NCI-H2081 treated with DMSO at 0.1 percent for 48 hours (cell line): ENCODE results near the gene SMIM41.

Experiments
- DNase-seq: peaks from one replicate; lab custom pipeline; 2025; lab: John Stamatoyannopoulos, UW

The SMIM41 gene

DNA sequence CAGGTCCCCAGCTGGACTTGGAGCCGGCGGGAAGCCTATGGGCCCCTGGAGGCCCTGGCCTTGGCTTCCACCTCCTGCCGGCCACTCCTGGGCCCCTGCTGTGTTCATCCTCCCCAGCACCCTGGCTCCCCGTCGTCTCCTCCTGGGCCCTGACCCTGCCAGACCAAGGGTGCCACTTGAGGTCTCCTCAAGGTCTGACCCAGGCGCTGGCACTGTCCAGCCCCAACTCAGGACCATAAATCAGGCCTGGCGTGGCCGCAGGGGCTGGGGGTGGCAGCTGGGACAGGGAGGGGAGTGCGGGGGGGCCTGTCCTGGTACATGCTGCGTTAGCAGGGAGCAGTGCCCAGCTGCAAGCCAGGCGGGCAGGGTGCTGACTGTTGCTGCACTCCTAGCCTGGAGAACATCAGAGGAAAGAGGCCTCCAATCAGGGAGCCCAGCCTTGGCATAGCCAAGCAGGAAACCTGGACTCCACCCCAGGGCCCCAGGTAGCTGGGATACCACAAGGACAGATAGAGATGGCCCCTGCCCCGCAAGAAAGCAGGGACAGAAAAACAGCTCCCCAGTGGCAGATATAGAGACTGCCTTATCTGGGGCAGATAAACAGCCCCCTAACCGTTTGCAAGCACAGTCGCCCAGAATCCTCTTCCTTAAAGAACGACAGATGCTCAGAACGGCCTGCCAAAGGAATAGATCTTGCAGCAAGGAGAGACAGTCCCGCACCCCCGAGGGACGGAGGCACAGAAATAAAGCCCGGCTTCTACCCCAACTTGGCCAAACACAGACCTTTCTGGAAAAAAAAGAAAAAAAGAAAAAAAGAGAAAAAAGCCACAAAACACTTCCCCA, 16.2 kb upstream of the SMIM41 start:
- DNase-seq, result no peak

DNA sequence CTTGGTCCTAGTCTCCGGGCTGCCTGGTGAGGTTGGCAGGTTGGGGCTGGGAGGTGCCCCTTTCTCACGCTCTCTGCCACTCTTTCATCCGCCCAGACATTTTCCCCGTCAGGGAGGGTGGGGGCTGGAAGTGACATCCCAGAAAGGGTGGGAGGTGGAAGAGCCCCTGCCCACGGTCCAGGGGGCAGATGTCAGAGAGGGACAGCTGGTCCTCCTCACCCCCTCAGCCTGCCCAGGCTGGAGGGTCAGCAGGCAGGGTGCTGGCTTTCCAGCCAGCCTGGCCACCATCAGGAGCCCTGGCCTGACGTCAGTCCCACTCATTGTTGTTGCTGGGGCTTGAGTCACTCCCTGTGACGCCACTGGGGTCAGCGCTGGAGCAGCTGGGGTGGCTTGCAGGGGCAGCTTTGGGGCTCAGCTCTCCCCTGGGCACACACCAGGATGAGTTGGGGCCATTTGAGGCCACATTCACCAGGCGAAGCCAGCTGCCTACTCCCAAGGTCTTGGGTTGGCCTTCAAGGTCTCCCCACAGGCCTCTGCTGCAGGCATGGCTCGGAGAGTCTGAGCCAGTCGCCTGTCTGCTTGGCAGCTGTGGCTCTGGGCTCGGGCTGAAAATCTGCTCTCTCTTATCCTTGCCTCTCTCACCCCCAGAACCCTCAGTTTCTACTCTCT, 15.4 kb upstream of the SMIM41 start:
- no peak for DNase-seq

GRCh38 chr12:52066346-52067080, 13.0 kb upstream of the SMIM41 start:
- no peak for DNase-seq

GRCh38 chr12:52067081-52067374, 12.5 kb upstream of the SMIM41 start:
- DNase-seq, result no peak

DNA sequence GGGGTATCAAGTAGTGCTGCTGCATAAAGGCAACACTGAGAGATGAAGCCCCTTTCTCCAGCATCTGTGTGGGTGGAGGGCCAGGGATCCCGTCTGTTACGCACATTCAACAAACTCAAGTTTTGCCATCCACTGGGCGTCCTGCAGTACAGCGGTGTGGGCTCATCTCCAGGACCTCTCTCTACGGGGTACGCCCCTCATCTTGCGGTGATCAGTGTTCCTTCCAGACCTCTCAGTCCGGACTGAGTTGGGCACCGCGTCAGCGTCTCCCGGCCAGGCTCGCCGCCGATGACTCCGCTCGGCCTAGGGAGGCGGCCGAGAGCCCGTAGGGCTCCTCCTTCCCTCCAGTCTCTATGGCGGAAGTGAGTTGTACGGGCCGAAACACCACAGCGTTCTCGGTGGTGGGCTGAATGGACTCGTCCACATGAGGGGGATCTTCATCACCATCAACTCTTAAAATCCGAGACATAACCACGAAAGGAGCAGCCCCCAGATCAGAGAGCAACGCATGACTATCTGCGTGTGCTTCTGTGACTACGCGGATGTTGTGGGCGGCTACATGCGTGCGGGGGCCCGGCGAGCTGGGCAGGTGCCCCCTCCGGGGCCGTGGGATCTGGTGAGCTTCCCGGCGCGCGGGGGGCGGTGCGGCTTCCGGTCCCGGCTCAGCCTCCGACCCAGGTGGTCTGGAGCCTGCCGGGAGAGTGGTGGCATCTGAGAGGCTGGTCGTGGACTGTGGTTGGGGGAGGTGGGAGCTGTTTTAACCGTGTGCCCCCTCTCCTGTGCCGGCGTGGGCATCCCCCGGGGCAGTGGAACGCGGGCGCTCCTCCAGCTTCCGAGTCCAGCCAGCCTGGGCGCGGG, 9.9 kb upstream of the SMIM41 start, which contains the start of gene ATG101:
Gene ATG101, plus strand, starts transcription at position 652 of the 858 bp plus-strand sequence. CDS start 3,673 bp downstream, outside the sequence.
- peak; percentile 67 for DNase-seq

GRCh38 chr12:52070185-52070925, 9.1 kb upstream of the SMIM41 start:
- no peak for DNase-seq

- DNase-seq, result no peak
Observed at GRCh38 chr12:52073531-52074381, 5.7 kb upstream of the SMIM41 start.

GRCh38 chr12:52074971-52075724, 4.4 kb upstream of the SMIM41 start:
- no peak for DNase-seq

GRCh38 chr12:52076811-52077210, 2.7 kb upstream of the SMIM41 start:
- no peak for DNase-seq

GRCh38 chr12:52078276-52078675, 1.2 kb upstream of the SMIM41 start:
- DNase-seq, result no peak

GRCh38 chr12:52080403-52081251, 1.1 kb downstream of the SMIM41 start:
- DNase-seq, result no peak

DNA sequence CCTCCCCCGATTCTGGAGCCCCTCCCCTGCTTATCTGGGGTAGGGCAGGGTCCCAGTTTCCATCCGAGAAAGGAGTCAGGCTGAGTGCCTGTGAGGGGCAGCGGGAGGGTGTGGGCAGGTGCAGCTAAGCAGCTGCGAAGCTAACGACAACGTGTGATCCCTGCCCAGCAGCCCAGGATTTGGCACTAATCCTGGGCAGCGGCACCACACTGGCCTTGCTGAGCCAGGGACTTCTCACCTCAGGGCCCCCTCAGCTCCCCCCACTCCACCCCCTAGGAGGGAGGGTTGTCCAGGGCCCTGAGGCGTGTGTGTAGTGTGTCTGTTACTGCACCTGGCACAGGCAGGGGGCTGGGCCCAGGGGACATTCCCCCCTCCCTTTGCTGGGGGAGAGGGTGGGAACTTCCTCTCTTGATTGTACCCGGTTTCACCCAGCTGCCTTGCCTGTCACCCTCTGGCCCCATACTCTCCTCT, 1.8 kb downstream of the SMIM41 start:
- DNase-seq, result peak; percentile 72

DNA sequence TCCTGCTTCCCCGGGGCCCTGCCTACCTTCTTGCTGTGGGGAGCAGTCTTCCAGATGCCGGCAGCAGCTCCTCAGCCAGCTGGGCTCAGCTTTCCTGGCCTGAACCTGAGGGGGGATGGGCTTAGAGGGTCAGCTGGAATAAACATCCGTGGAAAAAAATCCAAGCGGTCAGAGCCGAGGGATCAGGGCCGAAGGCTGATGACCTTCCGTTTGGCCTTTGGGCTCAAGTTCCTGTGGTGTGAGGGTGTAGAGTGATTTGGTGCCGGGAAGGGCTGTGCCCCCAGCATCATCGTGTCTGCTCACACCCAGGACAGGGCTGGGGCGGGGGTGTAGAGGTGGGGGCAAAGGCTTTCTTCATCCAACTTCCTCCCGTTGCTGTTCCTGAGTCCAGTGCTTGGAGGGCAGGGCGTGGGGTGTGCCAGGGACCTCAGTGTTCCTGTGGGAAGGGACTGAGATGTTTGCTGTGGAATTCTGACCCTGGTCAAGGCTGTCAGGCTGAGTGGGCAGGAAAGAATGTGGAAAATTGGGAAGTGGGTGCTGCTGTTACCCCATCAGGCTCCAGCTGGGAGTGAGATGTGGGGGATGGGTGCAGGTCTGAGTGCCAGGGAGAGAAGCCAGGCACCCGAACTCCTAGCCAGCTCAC, 2.6 kb downstream of the SMIM41 start:
- DNase-seq, result no peak

DNA sequence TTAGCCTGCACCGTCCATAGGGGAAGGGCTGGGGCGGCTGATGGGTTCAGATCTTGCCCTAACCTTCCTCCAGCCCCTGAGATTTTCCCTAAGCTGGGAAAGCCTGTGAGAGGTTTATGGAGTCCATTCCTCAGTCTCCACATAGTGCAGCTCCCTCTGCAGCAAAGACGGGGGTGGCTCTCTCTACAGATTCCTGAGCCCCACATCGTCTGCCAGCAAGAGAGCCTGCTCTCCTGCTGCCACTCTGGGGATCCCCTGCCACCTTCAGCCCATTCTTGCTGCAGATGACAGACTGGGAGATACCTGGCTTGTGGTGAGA, 3.1 kb downstream of the SMIM41 start:
- no peak for DNase-seq

DNA sequence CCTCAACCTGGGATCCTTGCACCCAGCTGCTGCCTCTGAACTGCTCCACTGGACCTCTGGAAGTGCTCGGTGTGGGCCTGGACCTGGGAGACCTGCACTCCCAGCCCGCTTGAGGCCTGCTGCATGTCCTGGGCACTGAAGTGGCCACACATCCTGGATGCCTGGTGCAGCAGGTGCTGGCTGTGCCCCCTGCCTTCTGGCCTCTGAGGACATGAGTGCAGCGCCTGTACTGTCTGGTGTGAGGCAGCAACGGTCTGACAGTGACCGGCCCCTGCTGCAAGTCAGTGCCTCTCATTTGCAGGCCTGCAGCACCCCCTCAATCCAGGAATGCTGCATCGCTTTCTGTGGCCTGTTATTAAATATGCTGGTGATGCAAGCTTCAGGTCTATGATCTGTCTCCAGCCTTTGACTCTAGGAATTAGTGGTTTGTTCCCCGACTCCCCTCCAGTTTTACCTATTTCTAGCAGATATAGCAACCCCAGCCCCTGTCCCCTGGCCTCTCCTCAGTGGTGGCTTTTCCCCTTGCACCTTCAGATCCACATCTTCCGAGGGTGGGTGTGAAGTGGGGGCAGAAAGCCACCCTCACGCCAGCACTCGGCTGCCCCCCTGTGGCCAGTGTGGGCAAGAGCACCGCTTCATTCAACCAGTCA, 3.6 kb downstream of the SMIM41 start:
- no peak for DNase-seq

- no peak for DNase-seq
Observed at GRCh38 chr12:52083638-52083996, 4.1 kb downstream of the SMIM41 start.

GRCh38 chr12:52084491-52085231, 5.2 kb downstream of the SMIM41 start:
- no peak for DNase-seq
